ENCODE data around the gene OTUD7B. TPM values are rescaled to one million over a fixed set of nuclear protein-coding genes. Genes with fewer than 3 reads are reported as not detected.

The OTUD7B gene
- total RNA-seq, 1 experiment from 2014 or later, result 23.5 TPM

DNA sequence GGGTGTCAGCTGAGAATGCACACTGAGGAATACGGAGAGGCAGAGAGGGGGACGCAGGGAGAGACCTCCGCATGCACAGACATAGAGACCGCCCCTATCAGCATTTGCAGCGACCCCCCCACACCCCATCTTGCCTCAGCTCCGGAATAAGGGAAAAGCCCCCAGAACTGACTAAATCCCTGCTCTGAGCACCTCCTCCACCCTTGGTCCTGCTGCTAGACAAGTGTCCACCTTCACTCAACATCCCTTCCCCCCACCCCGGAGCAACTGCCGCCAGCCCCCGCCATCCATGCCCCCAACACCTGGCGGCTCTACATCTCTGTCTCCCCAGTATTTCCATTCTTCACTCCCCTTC is 93.7 kb downstream of the OTUD7B start:
- Histone ChIP-seq H3K9me3 (ENCODE audit: control insufficient read depth, low read depth, low read length) (no peaks in the 10 kb centered on the region), H3K4ac (ENCODE audit: low read depth, low read length) (no peak overlapping the region), H3K9ac (ENCODE audit: extremely low read depth, insufficient read length, low read length) (peak overlapping the region; percentile 53), H3K23ac (ENCODE audit: insufficient read length, low read depth, low read length) (no peak overlapping the region), H3K27me3 (ENCODE audit: insufficient read depth, low read length) (no peaks in the 10 kb centered on the region), H4K8ac (replicated peaks; ENCODE audit: insufficient read length, low read depth, low read length) (no peak overlapping the region), H3K23me2 (ENCODE audit: insufficient read length, low read depth, low read length, poor library complexity, severe bottlenecking) (peaks cover 13% of the 10 kb centered on the region), H3K79me1 (ENCODE audit: insufficient read depth, low read depth, low read length, poor library complexity, severe bottlenecking) (no peaks in the 10 kb centered on the region), H3K14ac (ENCODE audit: insufficient read depth, low read length) (no peak overlapping the region), H4K91ac (ENCODE audit: insufficient read length, low read depth, low read length) (no peak overlapping the region), H3K79me2 (ENCODE audit: insufficient read depth, low read length) (no peaks in the 10 kb centered on the region; the same call in 1 of the 2 replicates), H4K20me1 (ENCODE audit: control insufficient read depth, insufficient read depth, insufficient read length) (no peaks in the 10 kb centered on the region), H3K18ac (ENCODE audit: insufficient read length, low read depth, low read length) (no peak overlapping the region), H3T11ph (ENCODE audit: low read length) (no peak overlapping the region), H3K56ac (ENCODE audit: insufficient read length, low read depth, low read length) (no peak overlapping the region), H2BK20ac (ENCODE audit: low read depth, low read length, poor library complexity, severe bottlenecking) (no peak overlapping the region), H2BK15ac (ENCODE audit: low read depth, low read length) (no peak overlapping the region), H2BK12ac (ENCODE audit: insufficient read length, low read depth, low read length) (no peak overlapping the region), H2BK5ac (ENCODE audit: insufficient read length, low read length) (no peak overlapping the region), H4K5ac (ENCODE audit: insufficient read length, low read depth, low read length) (no peak overlapping the region), H3K27ac (ENCODE audit: insufficient read length, low read depth, low read length) (no peak overlapping the region), H2BK120ac (ENCODE audit: low read depth, low read length, poor library complexity, severe bottlenecking) (no peak overlapping the region), H3K4me2 (ENCODE audit: insufficient read depth, insufficient read length, low read length) (peak overlapping the region; percentile 65), H3K4me1 (ENCODE audit: insufficient read depth, low read length) (peaks cover 8% of the 10 kb centered on the region; the same call in 1 of the 2 replicates), H2AFZ (ENCODE audit: low read length) (no peak overlapping the region), H2AK5ac (ENCODE audit: insufficient read length, low read length) (no peak overlapping the region)
- H3K36me3 Mint-ChIP-seq (ENCODE audit: insufficient read depth in 1 of 3, low read depth in 3 of 3), result peaks cover 11 to 22% (median 15%) of the 10 kb centered on the region in 3 experiments; a peak in 6 of 7 replicates
- H3K4me1 Mint-ChIP-seq, result peaks cover 27 to 31% of the 10 kb centered on the region in 2 experiments
- no peak for DNase-seq
- H3K9me3 Mint-ChIP-seq, result no peaks in the 10 kb centered on the region
- TF ChIP-seq, protein P1, sequence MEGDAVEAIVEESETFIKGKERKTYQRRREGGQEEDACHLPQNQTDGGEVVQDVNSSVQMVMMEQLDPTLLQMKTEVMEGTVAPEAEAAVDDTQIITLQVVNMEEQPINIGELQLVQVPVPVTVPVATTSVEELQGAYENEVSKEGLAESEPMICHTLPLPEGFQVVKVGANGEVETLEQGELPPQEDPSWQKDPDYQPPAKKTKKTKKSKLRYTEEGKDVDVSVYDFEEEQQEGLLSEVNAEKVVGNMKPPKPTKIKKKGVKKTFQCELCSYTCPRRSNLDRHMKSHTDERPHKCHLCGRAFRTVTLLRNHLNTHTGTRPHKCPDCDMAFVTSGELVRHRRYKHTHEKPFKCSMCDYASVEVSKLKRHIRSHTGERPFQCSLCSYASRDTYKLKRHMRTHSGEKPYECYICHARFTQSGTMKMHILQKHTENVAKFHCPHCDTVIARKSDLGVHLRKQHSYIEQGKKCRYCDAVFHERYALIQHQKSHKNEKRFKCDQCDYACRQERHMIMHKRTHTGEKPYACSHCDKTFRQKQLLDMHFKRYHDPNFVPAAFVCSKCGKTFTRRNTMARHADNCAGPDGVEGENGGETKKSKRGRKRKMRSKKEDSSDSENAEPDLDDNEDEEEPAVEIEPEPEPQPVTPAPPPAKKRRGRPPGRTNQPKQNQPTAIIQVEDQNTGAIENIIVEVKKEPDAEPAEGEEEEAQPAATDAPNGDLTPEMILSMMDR (conservative IDR thresholded peaks at IDR 0.05), result no peak
- WGBS (ENCODE audit: extremely low coverage, insufficient read length, low lambda C conversion rate), result no CpG with 5 or more reads among the region's 10 CpGs
- H3K4me3 Mint-ChIP-seq, result peak overlapping the region; percentile 88 to 98
- no peaks in the 10 kb centered on the region for H3K27me3 Mint-ChIP-seq (ENCODE audit: low read depth)
- no peak overlapping the region; a peak in 1 of 7 replicates for H3K27ac Mint-ChIP-seq
